Neural cell (in vitro differentiated cells): ENCODE data around the gene CHURC1.

ENCODE experiments used
- CTCF ChIP-seq: fragments of 450-650 bp; IDR thresholded peaks from 2 replicates; pipeline ENCODE4 v1.5.1; 2014; ENCODE audit warnings: antibody characterized with exemption, mild to moderate bottlenecking, moderate library complexity; ENCODE audit not compliant: poor library complexity, severe bottlenecking
- EP300 ChIP-seq: fragments of 450-650 bp; conservative IDR thresholded peaks from 2 replicates; pipeline ENCODE4 v1.6.1; 2014; ENCODE audit warnings: antibody characterized with exemption, mild to moderate bottlenecking, moderate library complexity; ENCODE audit not compliant: poor library complexity, severe bottlenecking
- EZH2 ChIP-seq: fragments of 200-600, 300-800 bp; shearing (Covaris generic), sonication (generic); IDR thresholded peaks from 2 replicates; pipeline ENCODE4 v1.6.1; 2014; ENCODE audit warnings: antibody characterized with exemption, low read length, borderline replicate concordance, mild to moderate bottlenecking; ENCODE audit not compliant: insufficient read depth, poor library complexity, severe bottlenecking
- SMC3 ChIP-seq: fragments of 450-650 bp; conservative IDR thresholded peaks from 2 replicates; pipeline ENCODE4 v1.6.1; 2014; ENCODE audit warnings: antibody characterized with exemption, mild to moderate bottlenecking, moderate library complexity; ENCODE audit not compliant: poor library complexity
- TAF1 ChIP-seq: IDR thresholded peaks from 2 replicates; pipeline ENCODE4 v1.6.1; 2012; ENCODE audit warnings: low read depth

GRCh38 chr14:64871344-64871743 is 42.9 kb upstream of the CHURC1 start:
- no peak for TF ChIP-seq CTCF
- no peak for TF ChIP-seq EP300
- no peak for TF ChIP-seq TAF1
- no peak for TF ChIP-seq EZH2
- no peak for TF ChIP-seq SMC3
